Measurements from ENCODE around the gene MCF2L.
"Not testable (repeated sequence)": the region's sequence is repeated elsewhere in the genome, so short reads cannot be mapped to it uniquely, and the experiment has no call there.

The MCF2L gene

DNA sequence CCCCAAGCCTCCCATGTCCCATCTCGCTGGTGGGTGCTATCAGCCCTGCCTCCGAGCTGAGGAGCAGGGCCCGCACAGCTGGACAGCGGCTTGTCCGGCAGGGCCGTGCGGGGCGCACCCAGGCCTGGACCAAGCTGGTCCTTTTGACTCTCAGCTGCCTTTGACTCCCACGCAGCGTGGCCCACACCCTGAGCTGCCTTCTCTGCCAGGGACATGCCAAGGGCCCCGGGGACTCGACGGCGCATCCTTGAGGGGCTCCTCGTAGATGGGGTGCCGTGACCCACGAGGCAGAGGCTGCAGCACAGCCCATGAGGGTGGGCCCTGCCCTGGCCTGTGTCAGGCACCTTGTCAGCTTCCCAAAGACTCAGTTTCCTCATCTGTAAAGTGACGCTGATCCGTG, 97.7 kb downstream of the MCF2L start:
- no peak for DNase-seq

DNA sequence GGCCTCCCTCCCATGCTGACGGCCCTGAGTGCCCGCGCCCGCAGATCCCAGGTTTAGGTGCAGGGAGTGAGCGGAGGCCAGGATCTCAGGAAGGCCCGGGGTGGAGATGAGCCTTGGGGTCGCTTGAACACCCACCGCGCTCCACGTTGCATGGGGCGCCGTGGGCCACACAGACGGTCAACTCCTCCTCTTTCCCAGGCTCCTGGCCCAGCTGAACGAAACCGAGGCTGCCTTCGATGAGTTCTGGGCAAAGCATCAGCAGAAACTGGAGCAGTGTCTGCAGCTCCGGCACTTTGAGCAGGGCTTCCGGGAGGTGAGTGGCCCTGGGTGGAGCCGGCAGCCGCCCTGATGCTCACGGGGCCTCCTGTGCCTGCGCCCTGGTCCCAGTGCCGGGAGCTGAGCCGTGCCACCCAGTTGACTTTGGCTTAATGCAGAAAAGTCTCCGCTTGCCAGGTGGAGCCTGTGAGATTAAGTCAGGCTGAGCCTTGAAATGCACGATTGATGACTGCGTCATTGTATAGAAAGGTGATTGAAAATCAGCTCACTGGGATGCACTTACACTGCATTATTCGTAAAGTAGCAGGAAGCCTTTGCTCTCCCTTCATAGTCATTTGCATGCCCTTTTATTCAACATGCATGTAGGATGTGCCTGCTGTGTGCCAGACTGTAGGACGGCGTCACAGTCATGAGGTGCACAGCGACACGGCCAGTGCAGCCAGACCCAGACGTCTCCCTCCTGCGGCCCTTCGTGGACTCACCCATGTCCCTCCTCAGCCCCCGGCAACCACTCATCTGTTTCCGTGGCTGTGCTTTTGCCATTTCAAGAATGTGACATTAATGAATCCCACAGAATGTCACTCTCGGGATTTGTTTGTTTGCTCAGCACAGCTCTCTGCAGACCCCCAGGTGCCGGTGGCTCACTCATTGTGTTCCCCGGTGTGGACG, 101.1 kb downstream of the MCF2L start:
- no peak for DNase-seq

DNA sequence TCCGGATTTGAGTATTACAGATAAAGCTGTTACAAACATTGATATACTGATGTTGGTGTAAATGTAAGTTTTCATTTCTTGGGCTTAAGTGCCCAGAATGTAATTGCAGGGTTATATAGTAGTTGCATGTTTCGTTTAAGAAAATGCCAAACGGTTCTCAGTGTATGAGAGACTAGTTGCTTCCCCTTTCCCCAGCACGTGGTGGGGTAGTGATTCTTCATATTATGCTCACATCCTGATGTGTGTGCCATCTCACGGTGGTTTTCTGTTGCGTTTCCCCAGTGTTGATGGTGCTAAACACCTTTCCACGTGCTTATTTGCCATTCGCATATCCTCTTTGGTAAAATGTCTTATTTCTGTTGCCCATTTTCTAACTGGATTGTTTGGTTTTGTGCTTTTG, 101.8 kb downstream of the MCF2L start:
- no peak for DNase-seq

DNA sequence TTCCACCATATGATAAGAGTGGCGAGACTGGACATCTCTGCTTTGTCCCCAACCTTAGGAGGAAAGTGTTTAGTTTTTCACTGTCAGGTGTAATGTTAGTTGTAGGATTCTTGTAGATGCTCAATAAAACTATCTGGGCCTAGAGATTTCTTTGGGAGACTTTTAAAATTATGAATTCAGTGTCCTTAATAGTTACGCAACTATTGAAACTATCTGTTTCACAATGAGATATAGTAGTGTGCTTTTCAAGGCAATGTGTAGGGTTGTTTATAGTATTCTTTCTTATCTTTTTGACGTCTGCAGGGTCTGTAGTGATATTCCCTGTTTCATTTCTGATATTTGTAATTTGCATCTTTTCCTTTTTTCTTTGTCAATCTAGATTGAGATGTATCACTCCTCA, 103.4 kb downstream of the MCF2L start:
- DNase-seq: no peak

DNA sequence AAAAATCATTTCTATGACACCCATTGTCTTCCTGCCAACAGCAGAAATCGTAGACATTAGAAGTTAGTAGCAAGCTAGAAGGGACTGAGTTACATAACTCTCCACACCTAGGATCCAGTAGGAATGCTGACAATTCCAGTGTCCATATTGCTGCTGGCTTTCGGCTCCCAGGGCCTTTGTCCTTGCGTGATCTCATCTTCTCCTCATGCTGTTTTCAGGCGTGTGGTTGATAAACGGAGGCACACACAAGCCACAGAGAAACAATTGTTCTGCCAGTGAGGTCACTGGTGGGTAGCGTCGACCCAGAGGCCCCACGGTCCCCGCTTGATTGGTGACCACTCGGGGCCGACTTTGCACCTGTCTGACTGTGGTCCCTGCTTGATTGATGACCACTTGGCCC, 104.9 kb downstream of the MCF2L start:
- no peak for DNase-seq

DNA sequence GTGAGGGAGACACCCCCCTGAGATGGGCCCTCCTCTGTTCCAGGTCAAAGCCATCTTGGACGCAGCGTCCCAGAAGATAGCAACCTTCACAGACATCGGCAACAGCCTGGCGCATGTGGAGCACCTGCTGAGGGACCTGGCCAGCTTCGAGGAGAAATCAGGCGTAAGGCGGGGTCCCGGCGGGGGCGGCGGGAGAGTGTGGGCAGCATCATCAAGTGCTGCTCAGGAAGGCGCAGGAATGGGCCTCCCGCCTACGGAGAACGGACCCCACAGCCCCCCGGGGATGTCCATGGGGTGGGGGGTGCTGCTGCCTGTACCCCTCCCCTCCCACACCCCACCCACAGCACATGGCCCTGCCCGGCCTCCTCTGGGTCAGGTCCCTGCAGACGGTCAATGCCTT, 105.4 kb downstream of the MCF2L start:
- no peak for DNase-seq

DNA sequence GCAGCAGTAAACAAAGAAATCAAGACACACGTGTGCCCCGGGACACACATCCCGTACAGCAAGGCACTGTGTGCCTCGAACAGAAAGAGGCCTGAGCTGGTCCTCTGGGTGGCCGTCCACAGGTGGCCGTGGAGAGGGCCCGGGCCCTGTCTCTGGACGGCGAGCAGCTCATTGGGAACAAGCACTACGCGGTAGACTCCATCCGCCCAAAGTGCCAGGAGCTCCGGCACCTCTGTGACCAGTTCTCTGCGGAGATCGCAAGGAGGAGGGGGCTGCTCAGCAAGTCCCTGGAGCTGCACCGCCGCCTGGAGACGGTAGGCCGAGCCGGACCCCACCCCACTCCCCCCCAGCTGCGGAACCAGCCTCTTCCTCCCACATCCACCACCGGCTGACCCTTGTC, 105.9 kb downstream of the MCF2L start:
- DNase-seq: no peak

DNA sequence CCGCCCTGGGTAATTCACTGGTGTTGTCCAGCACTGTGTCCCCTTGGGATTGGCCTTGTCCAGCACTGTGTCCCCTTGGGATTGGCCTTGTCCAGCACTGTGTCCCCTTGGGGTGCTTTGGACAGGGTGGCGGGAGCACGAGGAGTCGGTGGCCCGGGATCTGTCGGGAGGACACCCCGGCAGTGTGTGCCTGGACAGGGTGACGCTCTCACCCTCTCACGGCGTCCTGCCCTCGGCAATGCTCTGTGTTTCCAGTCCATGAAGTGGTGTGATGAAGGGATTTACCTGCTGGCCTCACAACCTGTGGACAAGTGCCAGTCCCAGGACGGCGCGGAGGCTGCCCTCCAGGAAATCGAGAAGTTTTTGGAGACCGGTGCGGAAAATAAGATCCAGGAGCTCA, 106.7 kb downstream of the MCF2L start:
- no peak for DNase-seq

DNA sequence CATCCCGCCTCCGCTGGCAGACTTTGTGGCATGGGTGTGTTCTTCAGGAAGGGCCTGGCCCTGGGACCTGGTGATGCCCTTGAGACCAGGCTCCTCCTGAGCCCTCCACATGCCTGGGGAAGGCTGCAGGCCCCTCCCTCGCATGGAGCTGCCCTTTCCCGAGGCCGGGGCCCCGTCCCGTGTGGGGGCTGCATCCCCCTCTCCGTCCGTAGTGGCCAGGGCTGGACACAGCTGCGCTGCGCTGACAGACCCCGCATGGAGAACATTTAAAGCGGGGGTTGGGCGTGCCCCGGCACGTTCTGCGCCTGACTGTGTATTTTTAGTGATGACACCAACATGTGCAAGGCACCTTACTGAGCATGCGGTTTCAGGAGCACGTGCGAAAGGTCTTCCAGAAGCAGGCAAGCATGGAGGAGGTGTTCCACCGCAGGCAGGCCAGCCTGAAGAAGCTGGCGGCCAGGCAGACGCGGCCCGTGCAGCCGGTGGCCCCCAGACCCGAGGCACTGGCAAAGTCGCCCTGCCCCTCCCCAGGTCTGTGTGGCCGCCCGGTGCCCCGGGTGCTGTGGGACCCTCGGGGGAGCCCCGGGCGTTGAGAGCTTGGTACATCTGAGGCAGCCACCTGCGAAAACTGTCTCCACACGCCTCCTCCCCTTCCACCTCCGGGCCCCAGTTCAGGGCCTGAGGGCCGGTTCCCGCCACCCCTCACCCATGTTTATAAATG, 107.8 kb downstream of the MCF2L start:
- DNase-seq: no peak

DNA sequence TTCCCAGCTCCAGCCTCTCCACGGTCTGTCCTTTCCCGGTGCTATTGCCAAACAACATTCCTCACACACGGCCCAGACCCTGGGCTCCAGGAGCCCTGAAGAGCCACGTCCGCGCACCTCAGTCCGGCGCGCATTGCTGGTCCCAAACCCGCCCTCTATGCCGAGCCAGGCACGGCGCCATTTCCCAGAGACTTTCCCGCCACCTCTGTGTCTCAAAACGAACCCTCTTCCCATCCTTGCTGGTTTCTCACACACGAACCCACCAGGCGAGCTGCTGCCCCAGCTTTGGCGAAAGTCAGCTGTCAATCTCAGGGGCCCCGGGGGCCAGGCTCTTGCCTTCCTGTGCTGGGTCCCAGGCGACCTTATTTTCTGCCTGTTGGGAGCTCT, 108.5 kb downstream of the MCF2L start:
- DNase-seq: no peak

DNA sequence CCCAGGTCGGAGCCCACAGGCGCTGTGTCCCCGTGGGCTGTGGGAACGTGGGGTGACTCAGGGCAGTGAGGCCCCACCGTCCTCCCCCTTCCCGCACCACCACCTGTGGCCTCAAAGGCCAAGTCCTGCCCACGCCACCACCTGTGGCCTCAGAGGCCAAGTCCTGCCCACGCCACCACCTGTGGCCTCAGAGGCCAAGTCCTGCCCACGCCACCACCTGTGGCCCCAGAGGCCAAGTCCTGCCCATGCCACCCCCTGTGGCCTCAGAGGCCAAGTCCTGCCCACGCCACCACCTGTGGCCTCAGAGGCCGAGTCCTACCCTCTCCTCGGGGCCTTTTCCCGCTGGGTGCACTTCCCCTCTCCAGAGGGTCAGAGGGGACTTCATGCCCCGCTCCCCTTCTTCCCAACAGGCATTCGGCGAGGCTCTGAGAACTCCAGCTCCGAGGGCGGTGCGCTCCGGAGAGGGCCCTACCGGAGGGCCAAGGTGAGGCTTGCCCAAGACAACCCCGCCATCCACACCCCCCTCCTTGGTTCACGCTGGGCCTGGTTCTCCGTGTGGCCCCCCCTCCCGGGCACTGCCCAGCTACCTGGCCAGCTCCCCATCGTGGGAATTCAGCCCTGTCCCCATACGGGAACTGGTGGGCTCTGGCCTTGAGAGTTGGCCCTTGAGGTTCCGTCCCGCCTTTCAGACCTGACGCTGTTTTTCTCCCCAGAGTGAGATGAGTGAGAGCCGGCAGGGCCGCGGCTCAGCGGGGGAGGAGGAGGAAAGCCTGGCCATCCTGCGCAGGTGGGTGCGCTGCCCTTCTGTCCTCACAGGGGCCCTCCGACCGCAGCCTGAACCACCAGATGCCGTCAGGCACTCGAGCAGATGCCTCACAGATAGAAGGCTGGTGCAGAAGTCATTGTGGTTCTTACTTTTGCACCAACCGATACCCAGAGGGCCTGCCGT, 109.2 kb downstream of the MCF2L start:
- DNase-seq: no peak

DNA sequence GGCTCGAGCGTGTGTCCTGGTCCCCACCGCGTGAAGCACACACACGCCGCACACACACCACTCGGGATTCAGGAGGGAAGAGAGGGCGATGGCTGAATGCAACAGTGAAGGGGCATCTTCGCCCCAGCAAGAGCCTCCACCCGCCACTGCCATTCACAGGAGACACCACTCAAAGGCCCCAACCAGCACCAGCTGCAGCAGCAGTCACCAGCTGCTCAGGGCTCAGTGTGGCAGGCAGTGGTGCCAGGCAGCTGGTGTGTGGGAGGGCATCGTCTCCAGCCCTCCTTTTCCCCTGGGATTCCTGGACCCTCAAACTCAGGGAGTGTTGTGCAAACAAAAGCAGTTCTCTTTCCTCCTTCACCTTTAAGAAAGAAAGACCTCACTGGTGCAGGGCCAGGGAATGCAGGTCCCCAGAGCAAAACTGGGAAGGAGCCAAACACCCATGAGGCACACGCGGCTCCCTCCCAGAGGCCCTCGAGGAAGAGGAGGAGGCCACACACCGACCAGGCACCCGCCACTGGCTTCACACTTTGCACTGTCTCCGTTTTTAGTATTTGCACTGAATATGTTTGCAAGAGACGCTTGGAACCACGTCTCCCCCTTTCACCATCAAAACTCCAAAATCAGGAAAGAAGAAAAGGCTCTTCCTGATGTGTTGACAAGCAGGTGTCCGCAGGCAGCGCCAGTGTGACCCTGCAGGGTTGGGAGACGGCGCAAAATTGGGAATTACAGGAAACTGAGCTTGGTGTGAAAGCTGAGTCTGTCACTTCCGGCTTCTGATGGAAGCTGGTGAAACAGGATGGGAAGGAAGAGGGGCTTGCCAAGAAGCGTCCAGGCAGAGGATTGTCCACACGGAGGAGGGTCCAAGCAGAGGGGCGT, 110.1 kb downstream of the MCF2L start:
- DNase-seq: no peak

DNA sequence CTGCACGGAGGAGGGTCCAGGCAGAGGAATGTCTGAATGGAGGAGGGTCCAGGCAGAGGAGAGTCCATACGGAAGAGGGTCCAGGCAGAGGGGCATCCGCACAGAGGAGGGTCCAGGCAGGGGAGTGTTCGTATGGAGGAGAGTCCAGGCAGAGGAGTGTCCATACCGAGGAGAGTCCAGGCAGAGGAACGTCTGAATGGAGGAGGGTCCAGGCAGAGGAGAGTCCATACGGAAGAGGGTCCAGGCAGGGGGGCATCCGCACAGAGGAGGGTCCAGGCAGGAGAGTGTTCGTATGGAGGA, 110.7 kb downstream of the MCF2L start:
- not testable (repeated sequence) for DNase-seq

DNA sequence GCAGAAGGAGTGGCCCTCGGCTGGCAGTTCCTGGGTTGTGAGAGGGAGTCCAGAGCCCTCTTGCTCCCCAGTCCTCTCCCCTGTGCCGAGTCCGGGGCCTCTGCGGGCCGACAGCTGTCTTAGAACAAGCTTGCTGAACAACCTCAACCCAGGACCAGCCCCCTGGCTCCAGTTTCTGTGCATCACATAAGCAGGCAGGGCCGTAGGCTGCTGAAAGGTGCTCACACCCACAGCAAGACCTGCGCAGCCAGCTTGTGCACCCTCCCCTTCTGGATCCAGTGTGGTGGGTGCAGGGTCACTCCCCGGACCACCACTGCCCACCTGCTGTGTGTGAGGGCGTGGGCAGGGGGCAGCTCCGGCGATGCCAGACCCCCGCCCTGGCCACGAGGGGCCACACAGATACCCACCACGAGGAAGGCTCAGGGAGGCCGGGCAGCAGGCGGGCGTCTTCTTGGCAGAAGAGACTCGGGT, 111.4 kb downstream of the MCF2L start:
- DNase-seq: no peak

DNA sequence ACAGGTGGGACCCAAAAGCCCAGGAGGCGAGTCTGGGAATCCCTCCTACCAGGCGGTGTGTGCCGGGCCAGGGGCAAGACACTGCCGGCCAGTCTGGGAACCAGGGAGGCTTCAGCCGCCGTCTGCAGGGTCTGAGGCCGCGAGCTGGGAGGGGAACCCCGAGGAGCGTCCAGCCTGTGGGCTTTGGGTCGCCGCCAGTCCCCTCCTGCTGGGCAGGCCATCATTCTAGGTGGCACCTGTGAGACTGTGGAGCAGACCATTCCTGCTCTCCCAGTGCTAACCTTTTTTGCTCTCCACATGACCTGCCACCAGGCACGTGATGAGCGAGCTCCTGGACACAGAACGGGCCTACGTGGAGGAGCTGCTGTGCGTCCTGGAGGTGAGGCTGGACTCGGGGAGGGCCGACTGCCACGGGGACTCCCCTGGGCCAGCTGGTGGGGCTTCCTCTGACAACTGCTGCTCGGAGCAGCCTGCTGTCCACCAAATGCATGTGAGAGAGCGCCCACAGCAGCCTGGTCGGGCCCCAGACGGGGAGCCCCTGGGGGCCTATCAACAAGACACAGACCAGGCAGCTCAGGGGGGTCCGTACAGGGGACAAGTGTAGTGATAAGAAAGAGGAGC, 112.0 kb downstream of the MCF2L start:
- no peak for DNase-seq

DNA sequence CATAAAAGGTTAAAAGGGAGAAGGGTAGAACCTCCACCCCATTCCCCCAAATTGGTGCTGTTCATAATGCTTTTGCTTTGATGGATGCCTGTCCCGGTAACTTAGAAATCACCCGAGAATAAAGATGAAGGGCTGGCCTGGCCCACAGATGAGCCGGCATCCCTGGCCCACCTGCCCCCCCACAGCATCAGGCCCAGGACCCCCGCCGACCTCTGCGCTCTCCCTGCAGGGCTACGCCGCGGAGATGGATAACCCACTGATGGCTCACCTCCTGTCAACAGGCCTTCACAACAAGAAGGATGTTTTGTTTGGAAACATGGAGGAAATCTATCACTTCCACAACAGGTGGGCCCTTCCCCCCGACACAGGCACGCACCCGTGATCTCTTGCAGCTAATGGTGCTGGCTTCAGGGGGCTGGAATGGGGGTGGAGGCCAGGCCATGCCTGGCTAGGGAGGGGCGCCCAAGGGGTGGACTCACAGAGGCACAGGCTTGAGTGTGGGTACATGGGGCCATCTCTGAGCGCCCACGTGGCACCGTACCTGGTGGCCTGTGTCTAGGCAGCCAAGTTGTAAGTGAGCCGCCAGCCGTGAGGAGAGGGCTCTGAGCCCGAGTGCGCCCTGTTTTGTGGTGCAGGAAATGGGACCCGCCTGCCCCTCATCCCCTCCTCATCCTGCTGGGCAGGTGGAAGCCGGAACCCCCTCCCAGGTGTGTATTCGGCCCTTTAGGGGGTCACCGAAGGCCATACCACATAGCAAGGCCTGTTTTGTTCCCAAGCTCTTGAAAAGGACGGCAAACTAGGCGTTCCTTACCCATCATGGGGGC, 113.4 kb downstream of the MCF2L start:
- DNase-seq: no peak

DNA sequence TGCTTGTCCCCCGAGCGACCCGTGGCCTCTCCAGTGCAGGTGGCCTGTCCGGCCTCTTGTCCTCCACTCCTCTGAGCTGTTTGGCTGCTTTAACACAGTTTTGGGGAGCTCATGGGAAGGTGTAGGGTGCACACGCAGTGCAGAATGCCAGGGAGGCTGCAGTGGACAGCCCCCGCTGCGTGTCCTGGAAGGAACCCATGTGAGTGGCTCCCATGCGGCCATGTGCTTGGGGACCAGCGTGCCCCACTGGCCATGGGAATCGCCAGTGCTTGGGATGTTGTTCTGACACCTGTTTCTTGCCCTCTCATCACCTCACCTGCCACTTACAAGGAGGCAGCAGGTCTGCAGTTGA, 114.0 kb downstream of the MCF2L start:
- DNase-seq: no peak

DNA sequence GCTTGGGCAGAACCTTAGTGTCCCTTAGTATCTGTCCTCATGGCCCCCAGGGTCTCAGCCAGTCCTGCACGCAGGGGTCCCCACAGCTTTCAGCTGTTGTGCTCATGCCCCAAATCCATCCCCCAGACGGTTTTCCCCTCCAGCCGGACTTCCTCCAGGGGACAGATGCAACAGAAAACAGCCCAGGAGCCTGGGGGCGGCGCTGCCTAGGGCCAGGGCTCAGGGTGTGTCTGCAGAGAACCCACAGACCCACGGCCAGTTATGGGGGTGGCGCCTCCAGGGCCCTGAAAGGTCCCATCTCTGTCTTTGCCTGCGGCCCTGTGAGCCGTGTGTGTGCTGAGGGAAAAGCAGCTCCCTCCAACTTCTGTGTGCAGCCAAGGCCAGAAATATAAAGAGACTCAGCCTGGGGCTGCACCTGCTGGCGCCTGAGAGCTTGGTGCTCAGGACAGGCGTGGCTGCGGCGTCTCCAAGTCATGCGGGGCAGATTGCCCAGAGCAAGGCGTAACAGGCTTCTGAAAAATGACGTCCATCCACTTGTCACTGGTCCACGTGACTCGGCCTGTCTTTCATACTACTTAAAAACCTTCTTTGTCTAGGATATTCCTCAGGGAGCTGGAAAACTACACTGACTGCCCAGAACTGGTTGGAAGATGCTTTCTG, 114.5 kb downstream of the MCF2L start:
- no peak for DNase-seq

DNA sequence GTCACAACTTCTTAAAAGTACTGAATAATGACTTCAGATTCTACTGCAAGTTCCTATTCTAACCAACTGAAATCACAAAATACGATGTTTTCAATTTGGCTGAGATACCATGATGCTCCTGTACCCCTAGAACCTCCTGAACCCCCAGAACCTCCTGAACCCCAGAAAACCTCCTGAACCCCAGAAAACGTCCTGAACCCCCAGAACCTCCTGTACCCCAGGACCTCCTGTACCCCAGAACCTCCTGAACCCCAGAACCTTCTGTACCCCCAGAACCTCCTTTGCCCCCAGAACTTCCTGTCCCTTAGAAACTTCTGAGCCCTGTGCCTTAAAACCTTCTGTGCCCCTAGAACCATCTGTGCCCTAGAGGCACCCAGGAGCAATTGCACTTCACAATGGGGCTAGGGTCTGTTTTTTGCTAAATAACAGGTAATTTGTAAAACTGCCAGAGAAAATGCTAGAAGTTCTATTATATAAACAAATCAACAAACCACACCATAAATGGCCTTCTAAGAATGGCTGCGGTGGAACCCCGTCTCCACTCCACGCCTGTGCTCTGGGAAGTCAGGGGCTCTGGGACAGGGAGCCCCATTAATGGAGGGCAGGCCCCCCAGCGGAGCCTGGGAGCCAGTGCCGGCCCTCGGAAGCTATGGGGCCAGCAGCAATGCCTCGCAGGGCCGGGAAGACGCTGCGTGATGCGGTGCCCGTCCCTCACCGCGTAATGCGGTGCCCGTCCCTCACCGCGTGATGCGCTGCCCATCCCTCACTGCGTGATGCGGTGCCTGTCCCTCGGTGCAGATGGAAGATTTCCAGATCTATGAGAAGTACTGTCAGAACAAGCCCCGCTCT, 115.3 kb downstream of the MCF2L start:
- no peak for DNase-seq

Data from CD4-positive, alpha-beta T cell treated with Interleukin-17A for 4 hours (primary cell).